Spleen (tissue), 11 donors: ENCODE data around the gene ITPKA. TPM values are rescaled to one million over a fixed set of nuclear protein-coding genes. Genes with fewer than 3 reads are reported as not detected.

Experiments
- DNase-seq: peaks from one replicate; pipeline ENCODE4 v3.0.0-alpha.2; 2020
- H3K27ac ChIP-seq, 8 donors: fragments of 200-600 bp; sonication (generic) in 7 of 8; 1 replicate in 4 of 8; 2 replicates in 4 of 8; pipeline versions ENCODE4 v1.5.0 to v1.8.0; 2016 to 2021; ENCODE audit warnings: inconsistent platforms in 4 of 8, mild to moderate bottlenecking in 4 of 8, moderate library complexity in 1 of 8
- H3K27me3 ChIP-seq, 7 donors: fragments of 200-600 bp; sonication (generic) in 6 of 7; replicated peaks in 1 of 7; 1 replicate in 4 of 7; 2 replicates in 3 of 7; pipeline versions ENCODE4 v1.5.0 to v1.8.0; 2016 to 2021; ENCODE audit warnings: inconsistent platforms in 3 of 7, mild to moderate bottlenecking in 1 of 7
- H3K36me3 ChIP-seq, 6 donors: fragments of 200-600 bp; sonication (generic) in 5 of 6; 1 replicate in 4 of 6; 2 replicates in 2 of 6; pipeline versions ENCODE4 v1.5.0 to v1.8.0; 2016 to 2021; ENCODE audit warnings: inconsistent platforms in 2 of 6
- H3K4me1 ChIP-seq, 6 donors: fragments of 200-600 bp; sonication (generic) in 5 of 6; 1 replicate in 3 of 6; 2 replicates in 3 of 6; pipeline versions ENCODE4 v1.5.0 to v1.8.0; 2016 to 2021; ENCODE audit warnings: inconsistent platforms in 3 of 6
- H3K4me3 ChIP-seq, 8 donors: fragments of 200-600 bp; sonication (generic) in 7 of 8; 1 replicate in 4 of 8; 2 replicates in 4 of 8; pipeline versions ENCODE4 v1.5.0 to v1.8.0; 2016 to 2021; ENCODE audit warnings: inconsistent platforms in 4 of 8, mild to moderate bottlenecking in 4 of 8, moderate library complexity in 2 of 8
- H3K9me3 ChIP-seq, 8 donors: fragments of 200-600 bp; sonication (generic) in 7 of 8; 1 replicate in 4 of 8; 2 replicates in 4 of 8; pipeline versions ENCODE4 v1.5.0 to v1.8.0; 2016 to 2021; ENCODE audit warnings: inconsistent platforms in 4 of 8
- POLR2A ChIP-seq, 3 donors: fragments of 450-650 bp; IDR thresholded peaks; one replicate each; pipeline ENCODE4 v1.5.1; 2017; ENCODE audit warnings: antibody characterized with exemption in 3 of 3, mild to moderate bottlenecking in 1 of 3
- POLR2AphosphoS5 ChIP-seq, 3 donors: sonication (generic); formaldehyde crosslinking; IDR thresholded peaks; one replicate each; pipeline ENCODE4 v1.5.1; 2017; ENCODE audit warnings: antibody characterized with exemption in 3 of 3
- WGBS, 5 donors: extraction: QIAGEN DNeasy Blood & Tissue Kit in 3 of 5; methylation state at CpG; one replicate each; pipeline versions ENCODE4 v1.1.5 to v1.1.7; 2013 to 2018; 5-methylcytosine and 5-hydroxymethylcytosine counted together
- intact Hi-C: fragments of 100-400 bp; cut with DNase I; formaldehyde crosslinking; loops from one replicate; pipeline ENCODE4 v1.15.0; 2023; ENCODE audit warnings: low total_unique reads
- polyA plus RNA-seq, 3 donors: library from polyadenylated mRNA; stranded (reverse); fragments of 200-250 nt; gene quantifications; one replicate each; pipeline ENCODE4 v1.2.1, GENCODE V29; 2013
- total RNA-seq, 7 donors: library from RNA; depleted of rRNA in 3 of 7; stranded (reverse); fragments of >200 nt in 3 of 7; fragmentation: NEBNext Ultra II Directional in 4 of 7; extraction: Animal tissue kit (Norgen Biotek cat#: 25700) in 4 of 7; gene quantifications; one replicate each; pipeline versions ENCODE4 v1.1.0 to v1.2.1, GENCODE V29; 2016 to 2021
- TF ChIP-seq, protein P1 (sequence below), 11 experiments: fragments of 200-600 bp in 7 of 11; fragments of 450-650 bp in 4 of 11; sonication (generic) in 4 of 11; IDR thresholded peaks in 8 of 11; conservative IDR thresholded peaks in 3 of 11; 1 replicate in 7 of 11; 2 replicates in 4 of 11; pipeline versions ENCODE4 v1.4.0 to v1.8.0; 2016 to 2021; ENCODE audit warnings: antibody characterized with exemption in 11 of 11, inconsistent platforms in 4 of 11, mild to moderate bottlenecking in 1 of 11
- donor health status: healthy with polysubstance abuse.
- donor health status: DM: no; HTN: no; CAD: no; lungs with moderate emphysema.
- donor health status: DM: no; HTN: no; CAD: no.
- donor health status: Bipolar disorder and iron deficiency.
- donor health status: healthy.
- donor health status: DM: no; HTN: no; CAD: no.
- donor health status: DM: yes; HTN: yes; CAD: no.

Gene ITPKA
- total and polyA plus RNA-seq, 10 donors = 0.09 to 0.51 (median 0.19) TPM; not detected in 4

DNA sequence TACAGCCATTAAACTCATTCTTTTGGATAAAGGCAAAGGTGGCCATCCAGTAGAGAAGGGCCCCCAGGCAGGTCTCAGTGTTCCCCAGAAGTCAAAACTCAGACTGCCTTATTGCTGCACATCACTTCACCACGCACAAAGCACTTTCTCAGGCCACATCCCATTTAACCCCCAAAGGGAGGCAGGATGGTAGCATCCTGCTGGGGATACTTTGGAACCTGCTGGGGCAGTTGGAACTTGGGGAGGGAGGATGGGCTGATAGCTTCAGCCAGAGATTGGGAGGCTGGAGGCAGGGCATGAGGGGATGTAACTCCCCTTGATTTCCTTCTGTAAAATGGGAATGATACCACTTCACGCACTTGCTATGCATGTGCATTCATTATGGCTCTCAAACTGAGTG is 5.0 kb downstream of the ITPKA start:
- Histone ChIP-seq H3K27ac (no peak overlapping the region), H3K9me3 (no peaks in the 10 kb centered on the region), H3K36me3 (no peaks in the 10 kb centered on the region), H3K4me3 (no peak overlapping the region), H3K4me1 (peaks cover 39 to 59% (median 50%) of the 10 kb centered on the region in 6 donors), H3K27me3 (peaks cover 2 to 100% (median 60%) of the 10 kb centered on the region in 7 donors)
- DNase-seq = no peak
- TF ChIP-seq POLR2A (IDR thresholded peaks at IDR 0.05) = no peak
- TF ChIP-seq, protein P1, sequence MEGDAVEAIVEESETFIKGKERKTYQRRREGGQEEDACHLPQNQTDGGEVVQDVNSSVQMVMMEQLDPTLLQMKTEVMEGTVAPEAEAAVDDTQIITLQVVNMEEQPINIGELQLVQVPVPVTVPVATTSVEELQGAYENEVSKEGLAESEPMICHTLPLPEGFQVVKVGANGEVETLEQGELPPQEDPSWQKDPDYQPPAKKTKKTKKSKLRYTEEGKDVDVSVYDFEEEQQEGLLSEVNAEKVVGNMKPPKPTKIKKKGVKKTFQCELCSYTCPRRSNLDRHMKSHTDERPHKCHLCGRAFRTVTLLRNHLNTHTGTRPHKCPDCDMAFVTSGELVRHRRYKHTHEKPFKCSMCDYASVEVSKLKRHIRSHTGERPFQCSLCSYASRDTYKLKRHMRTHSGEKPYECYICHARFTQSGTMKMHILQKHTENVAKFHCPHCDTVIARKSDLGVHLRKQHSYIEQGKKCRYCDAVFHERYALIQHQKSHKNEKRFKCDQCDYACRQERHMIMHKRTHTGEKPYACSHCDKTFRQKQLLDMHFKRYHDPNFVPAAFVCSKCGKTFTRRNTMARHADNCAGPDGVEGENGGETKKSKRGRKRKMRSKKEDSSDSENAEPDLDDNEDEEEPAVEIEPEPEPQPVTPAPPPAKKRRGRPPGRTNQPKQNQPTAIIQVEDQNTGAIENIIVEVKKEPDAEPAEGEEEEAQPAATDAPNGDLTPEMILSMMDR (IDR thresholded peaks at IDR 0.05 in 8 of 11, conservative IDR thresholded peaks at IDR 0.05 in 3 of 11) = no peak
- TF ChIP-seq POLR2AphosphoS5 (IDR thresholded peaks at IDR 0.05) = no peak
- WGBS, 5 donors = 85 to 94% (median 90%) methylated on average over 2 of the region's 2 CpGs
- intact Hi-C loops = no loop called here

DNA sequence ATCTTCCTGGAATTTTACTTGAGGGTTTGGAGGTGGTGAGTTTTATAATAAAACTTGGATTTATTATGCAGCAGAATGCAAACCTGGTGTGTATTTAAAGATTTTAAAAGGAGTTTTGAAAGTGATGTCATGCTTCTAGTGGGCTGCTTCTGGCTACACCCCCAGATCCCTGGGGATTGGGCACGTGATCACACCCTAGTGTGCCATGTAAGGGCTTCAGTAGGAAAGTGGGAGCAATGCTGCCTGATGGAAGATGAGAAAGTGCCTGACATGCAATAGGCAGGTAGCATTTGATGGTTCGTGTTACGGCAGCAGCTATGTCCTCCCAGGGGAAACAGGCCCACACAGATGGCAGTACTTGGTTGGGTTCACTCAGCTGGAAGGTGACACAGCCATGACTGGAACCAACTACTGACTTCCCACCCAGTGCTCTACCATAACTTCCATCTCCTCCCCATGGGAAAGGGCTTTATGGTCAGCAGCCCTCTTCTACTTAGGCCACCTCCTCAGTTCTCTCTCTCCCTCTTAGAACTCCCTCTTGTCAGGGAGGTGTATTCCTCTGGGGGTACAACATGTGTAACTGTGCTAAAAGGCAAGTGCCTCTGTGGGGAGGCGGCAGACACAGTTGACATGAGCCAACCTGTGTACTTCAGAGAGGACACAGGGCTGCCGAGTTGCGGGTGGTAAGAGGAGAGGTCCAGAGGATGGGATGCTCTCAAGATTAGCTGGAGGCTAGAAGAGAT is 5.6 kb downstream of the ITPKA start:
- Histone ChIP-seq H3K4me1 (peaks cover 37 to 56% (median 46%) of the 10 kb centered on the region in 6 donors), H3K4me3 (no peak overlapping the region), H3K27me3 (peaks cover 2 to 100% (median 57%) of the 10 kb centered on the region in 7 donors), H3K9me3 (no peaks in the 10 kb centered on the region), H3K27ac (no peak overlapping the region), H3K36me3 (no peaks in the 10 kb centered on the region)
- TF ChIP-seq, protein P1 (IDR thresholded peaks at IDR 0.05 in 8 of 11, conservative IDR thresholded peaks at IDR 0.05 in 3 of 11) = no peak
- no peak for TF ChIP-seq POLR2A (IDR thresholded peaks at IDR 0.05)
- no peak for TF ChIP-seq POLR2AphosphoS5 (IDR thresholded peaks at IDR 0.05)
- WGBS, 5 donors = 75 to 88% (median 80%) methylated on average over 6 of the region's 6 CpGs
- intact Hi-C loops = no loop called here
- DNase-seq = no peak

DNA sequence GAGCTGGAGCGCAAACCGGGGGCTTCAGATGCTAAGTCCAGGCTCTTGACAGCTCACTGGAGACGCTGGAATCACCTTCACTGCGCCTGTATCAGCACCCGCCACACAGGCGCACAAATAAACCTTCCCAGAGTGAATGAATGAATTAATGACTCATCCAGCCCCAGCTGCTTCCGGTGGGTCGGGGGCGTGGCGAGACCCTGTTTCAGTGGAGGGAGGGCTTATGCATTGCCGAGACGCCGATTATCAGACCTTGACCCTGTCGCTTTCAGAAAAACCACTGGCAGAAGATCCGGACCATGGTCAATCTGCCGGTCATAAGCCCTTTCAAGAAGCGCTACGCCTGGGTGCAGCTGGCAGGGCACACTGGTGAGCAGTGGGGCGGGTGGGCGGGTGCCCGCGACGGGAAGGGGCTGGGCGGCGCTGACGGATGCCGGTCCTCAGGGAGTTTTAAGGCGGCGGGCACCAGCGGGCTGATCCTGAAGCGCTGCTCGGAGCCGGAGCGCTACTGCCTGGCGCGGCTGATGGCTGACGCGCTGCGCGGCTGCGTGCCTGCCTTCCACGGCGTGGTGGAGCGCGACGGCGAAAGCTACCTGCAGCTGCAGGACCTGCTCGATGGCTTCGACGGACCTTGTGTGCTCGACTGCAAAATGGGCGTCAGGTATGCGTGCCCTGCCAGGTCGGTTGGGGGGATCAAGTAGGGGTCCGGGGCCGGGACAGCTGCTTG is 7.7 kb downstream of the ITPKA start:
- peaks cover 20 to 36% (median 26%) of the 10 kb centered on the region in 6 donors for H3K4me1 ChIP-seq
- peaks cover 2 to 86% (median 38%) of the 10 kb centered on the region in 7 donors for H3K27me3 ChIP-seq
- DNase-seq = peak; percentile 83
- peak overlapping the region; percentile 16 to 66 (median 34) for H3K4me3 ChIP-seq
- H3K36me3 ChIP-seq = no peaks in the 10 kb centered on the region
- no peaks in the 10 kb centered on the region for H3K9me3 ChIP-seq
- WGBS, 5 donors = 3 to 8% (median 5%) methylated on average over 15 to 56 of the region's 56 CpGs
- H3K27ac ChIP-seq = no peak overlapping the region
- intact Hi-C loops = no loop called here
- TF ChIP-seq, protein P1 (IDR thresholded peaks at IDR 0.05 in 8 of 11, conservative IDR thresholded peaks at IDR 0.05 in 3 of 11) = no peak
- TF ChIP-seq POLR2AphosphoS5 (IDR thresholded peaks at IDR 0.05) (peak in 1 of 3 donors; percentile 19), POLR2A (IDR thresholded peaks at IDR 0.05) (no peak)
